Measurements from ENCODE around the gene CLDN1.

Gene CLDN1

GRCh38 chr3:190326361-190326760 lies 4.1 kb upstream of the CLDN1 start:
- H3K9me3 ChIP-seq (ENCODE audit: low read length), result no peaks in the 10 kb centered on the region
- H3K9ac ChIP-seq (ENCODE audit: low read length), result no peak overlapping the region
- H3K4me3 ChIP-seq (ENCODE audit: low read depth, low read length, poor library complexity, severe bottlenecking), result no peak overlapping the region
- no peaks in the 10 kb centered on the region for H3K27me3 ChIP-seq (ENCODE audit: insufficient read depth, low read length)
- TF ChIP-seq EZH2 (IDR thresholded peaks at IDR 0.05; ENCODE audit: borderline replicate concordance, low read length), result no peak
- H3K4me2 ChIP-seq (ENCODE audit: low read length), result no peak overlapping the region
- H3K36me3 ChIP-seq (ENCODE audit: insufficient read depth, low read length), result no peaks in the 10 kb centered on the region
- H3K9me2 ChIP-seq (ENCODE audit: low read depth, low read length), result no peaks in the 10 kb centered on the region
- H3K79me2 ChIP-seq (ENCODE audit: insufficient read depth, low read length), result no peaks in the 10 kb centered on the region
- no peaks in the 10 kb centered on the region for H3F3A ChIP-seq (ENCODE audit: insufficient read depth, low read length)
- no peaks in the 10 kb centered on the region for H4K20me1 ChIP-seq (ENCODE audit: insufficient read depth, low read length)
- H2AFZ ChIP-seq (ENCODE audit: low read length), result no peak overlapping the region
- H3K4me1 ChIP-seq (ENCODE audit: insufficient read depth, low read length, severe bottlenecking), result peaks cover 4% of the 10 kb centered on the region
- H3K27ac ChIP-seq (ENCODE audit: low read depth, low read length, poor library complexity, severe bottlenecking), result no peak overlapping the region

GRCh38 chr3:190325923-190326322 lies 3.7 kb upstream of the CLDN1 start:
- Histone ChIP-seq H3K4me1 (ENCODE audit: insufficient read depth, low read length, severe bottlenecking) (peaks cover 4% of the 10 kb centered on the region), H3K36me3 (ENCODE audit: insufficient read depth, low read length) (no peaks in the 10 kb centered on the region), H3K9ac (ENCODE audit: low read length) (no peak overlapping the region), H3K4me2 (ENCODE audit: low read length) (no peak overlapping the region), H3F3A (ENCODE audit: insufficient read depth, low read length) (no peaks in the 10 kb centered on the region), H3K27me3 (ENCODE audit: insufficient read depth, low read length) (no peaks in the 10 kb centered on the region), H2AFZ (ENCODE audit: low read length) (no peak overlapping the region), H3K4me3 (ENCODE audit: low read depth, low read length, poor library complexity, severe bottlenecking) (no peak overlapping the region), H3K27ac (ENCODE audit: low read depth, low read length, poor library complexity, severe bottlenecking) (no peak overlapping the region), H3K9me2 (ENCODE audit: low read depth, low read length) (no peaks in the 10 kb centered on the region), H4K20me1 (ENCODE audit: insufficient read depth, low read length) (no peaks in the 10 kb centered on the region), H3K9me3 (ENCODE audit: low read length) (no peaks in the 10 kb centered on the region), H3K79me2 (ENCODE audit: insufficient read depth, low read length) (no peaks in the 10 kb centered on the region)
- no peak for TF ChIP-seq EZH2 (IDR thresholded peaks at IDR 0.05; ENCODE audit: borderline replicate concordance, low read length)
- TF ChIP-seq, protein P1, sequence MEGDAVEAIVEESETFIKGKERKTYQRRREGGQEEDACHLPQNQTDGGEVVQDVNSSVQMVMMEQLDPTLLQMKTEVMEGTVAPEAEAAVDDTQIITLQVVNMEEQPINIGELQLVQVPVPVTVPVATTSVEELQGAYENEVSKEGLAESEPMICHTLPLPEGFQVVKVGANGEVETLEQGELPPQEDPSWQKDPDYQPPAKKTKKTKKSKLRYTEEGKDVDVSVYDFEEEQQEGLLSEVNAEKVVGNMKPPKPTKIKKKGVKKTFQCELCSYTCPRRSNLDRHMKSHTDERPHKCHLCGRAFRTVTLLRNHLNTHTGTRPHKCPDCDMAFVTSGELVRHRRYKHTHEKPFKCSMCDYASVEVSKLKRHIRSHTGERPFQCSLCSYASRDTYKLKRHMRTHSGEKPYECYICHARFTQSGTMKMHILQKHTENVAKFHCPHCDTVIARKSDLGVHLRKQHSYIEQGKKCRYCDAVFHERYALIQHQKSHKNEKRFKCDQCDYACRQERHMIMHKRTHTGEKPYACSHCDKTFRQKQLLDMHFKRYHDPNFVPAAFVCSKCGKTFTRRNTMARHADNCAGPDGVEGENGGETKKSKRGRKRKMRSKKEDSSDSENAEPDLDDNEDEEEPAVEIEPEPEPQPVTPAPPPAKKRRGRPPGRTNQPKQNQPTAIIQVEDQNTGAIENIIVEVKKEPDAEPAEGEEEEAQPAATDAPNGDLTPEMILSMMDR (IDR thresholded peaks at IDR 0.05; ENCODE audit: low read length), result no peak

DNA sequence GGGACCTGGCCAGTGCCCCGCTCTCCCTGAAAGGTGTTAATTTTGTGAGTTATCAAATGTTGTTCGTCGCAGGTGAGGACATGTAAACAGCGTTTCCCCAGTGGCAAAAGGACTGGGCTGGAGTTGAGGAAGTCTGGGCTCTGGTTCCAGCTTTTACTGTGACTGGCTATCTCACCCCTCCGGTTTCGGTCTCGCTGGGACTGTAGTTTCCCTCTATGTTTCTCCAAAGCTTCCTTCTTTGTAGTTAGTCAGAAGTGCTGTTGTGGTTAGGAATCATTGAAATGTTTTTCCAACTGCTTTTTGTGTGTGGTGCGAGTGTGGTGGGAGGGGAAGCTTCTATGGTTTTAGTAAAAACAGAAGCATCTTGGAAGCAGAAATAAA lies 990 bp upstream of the CLDN1 start:
- no peak overlapping the region for H3K27ac ChIP-seq (ENCODE audit: low read depth, low read length, poor library complexity, severe bottlenecking)
- H2AFZ ChIP-seq (ENCODE audit: low read length), result no peak overlapping the region
- H3K9ac ChIP-seq (ENCODE audit: low read length), result no peak overlapping the region
- H3K9me2 ChIP-seq (ENCODE audit: low read depth, low read length), result no peaks in the 10 kb centered on the region
- no peaks in the 10 kb centered on the region for H3K27me3 ChIP-seq (ENCODE audit: insufficient read depth, low read length)
- no peaks in the 10 kb centered on the region for H3K79me2 ChIP-seq (ENCODE audit: insufficient read depth, low read length)
- H3K4me1 ChIP-seq (ENCODE audit: insufficient read depth, low read length, severe bottlenecking), result peaks cover 4% of the 10 kb centered on the region
- TF ChIP-seq, protein P1 (IDR thresholded peaks at IDR 0.05; ENCODE audit: low read length), result no peak
- no peak for TF ChIP-seq EZH2 (IDR thresholded peaks at IDR 0.05; ENCODE audit: borderline replicate concordance, low read length)
- no peaks in the 10 kb centered on the region for H3F3A ChIP-seq (ENCODE audit: insufficient read depth, low read length)
- no peaks in the 10 kb centered on the region for H3K9me3 ChIP-seq (ENCODE audit: low read length)
- no peaks in the 10 kb centered on the region for H4K20me1 ChIP-seq (ENCODE audit: insufficient read depth, low read length)
- no peak overlapping the region for H3K4me3 ChIP-seq (ENCODE audit: low read depth, low read length, poor library complexity, severe bottlenecking)
- H3K4me2 ChIP-seq (ENCODE audit: low read length), result no peak overlapping the region
- H3K36me3 ChIP-seq (ENCODE audit: insufficient read depth, low read length), result no peaks in the 10 kb centered on the region

GRCh38 chr3:190322604-190323245 lies 479 bp upstream of the CLDN1 start:
- Histone ChIP-seq H3K9me2 (ENCODE audit: low read depth, low read length) (no peaks in the 10 kb centered on the region), H3K4me1 (ENCODE audit: insufficient read depth, low read length, severe bottlenecking) (peaks cover 4% of the 10 kb centered on the region), H3K27ac (ENCODE audit: low read depth, low read length, poor library complexity, severe bottlenecking) (no peak overlapping the region), H3F3A (ENCODE audit: insufficient read depth, low read length) (no peaks in the 10 kb centered on the region), H3K9me3 (ENCODE audit: low read length) (no peaks in the 10 kb centered on the region), H3K9ac (ENCODE audit: low read length) (no peak overlapping the region), H2AFZ (ENCODE audit: low read length) (no peak overlapping the region), H4K20me1 (ENCODE audit: insufficient read depth, low read length) (no peaks in the 10 kb centered on the region), H3K27me3 (ENCODE audit: insufficient read depth, low read length) (no peaks in the 10 kb centered on the region), H3K4me3 (ENCODE audit: low read depth, low read length, poor library complexity, severe bottlenecking) (no peak overlapping the region), H3K79me2 (ENCODE audit: insufficient read depth, low read length) (no peaks in the 10 kb centered on the region), H3K36me3 (ENCODE audit: insufficient read depth, low read length) (no peaks in the 10 kb centered on the region), H3K4me2 (ENCODE audit: low read length) (no peak overlapping the region)
- no peak for TF ChIP-seq EZH2 (IDR thresholded peaks at IDR 0.05; ENCODE audit: borderline replicate concordance, low read length)
- TF ChIP-seq, protein P1 (IDR thresholded peaks at IDR 0.05; ENCODE audit: low read length), result no peak; the same call in 1 of the 2 replicates
